Islet precursor cell (in vitro differentiated cells): Measurements from ENCODE around the gene CANT1.
"Not testable (repeated sequence)": the region's sequence is repeated elsewhere in the genome, so short reads cannot be mapped to it uniquely, and the experiment has no call there.

ENCODE experiments used
- DNase-seq: peaks from one replicate; pipeline ENCODE4 v3.0.0-alpha.2; 2018

Gene CANT1

DNA sequence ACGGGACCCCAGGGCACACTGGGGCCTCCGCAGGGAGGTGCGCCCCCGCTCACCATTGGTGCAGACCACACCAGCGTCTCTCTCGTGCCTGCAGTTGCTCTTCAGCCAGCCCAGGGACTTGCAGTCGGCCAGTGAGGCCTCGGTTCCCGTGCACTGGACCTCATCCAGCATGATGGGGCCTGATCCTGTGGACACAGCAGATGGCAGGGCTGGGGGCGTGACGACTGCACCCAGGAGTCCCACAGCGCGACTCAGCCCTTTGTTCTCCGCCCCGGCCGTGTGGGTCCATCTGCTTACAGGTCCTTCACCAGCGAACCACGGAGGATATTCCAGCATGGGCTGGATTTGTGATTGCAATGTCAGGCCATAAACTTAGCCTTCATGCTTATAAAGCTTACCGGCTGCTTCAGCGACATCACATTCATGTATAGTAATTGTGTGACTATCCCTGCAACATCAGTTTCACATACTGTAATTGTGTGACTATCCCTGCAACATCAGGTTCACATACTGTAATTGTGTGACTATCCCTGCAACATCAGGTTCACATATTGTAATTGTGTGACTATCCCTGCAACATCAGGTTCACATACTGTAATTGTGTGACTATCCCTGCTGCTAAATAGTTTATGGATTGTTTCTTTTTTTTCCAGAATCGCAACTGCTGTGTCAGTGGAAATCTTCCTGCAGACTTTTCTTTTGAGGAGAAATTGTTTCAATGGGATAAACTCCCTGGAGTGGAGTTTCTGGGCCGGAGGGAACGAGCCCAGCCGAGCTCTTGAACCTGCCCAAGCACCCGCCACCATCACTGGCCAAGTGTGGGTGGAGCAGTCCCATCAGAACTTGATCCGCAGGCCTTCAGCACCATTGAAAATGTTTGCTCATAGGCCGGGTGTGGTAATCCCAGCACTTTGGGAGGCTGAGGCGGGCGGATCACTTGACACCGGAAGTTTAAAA lies 34.7 kb downstream of the CANT1 start:
- no peak for DNase-seq

DNA sequence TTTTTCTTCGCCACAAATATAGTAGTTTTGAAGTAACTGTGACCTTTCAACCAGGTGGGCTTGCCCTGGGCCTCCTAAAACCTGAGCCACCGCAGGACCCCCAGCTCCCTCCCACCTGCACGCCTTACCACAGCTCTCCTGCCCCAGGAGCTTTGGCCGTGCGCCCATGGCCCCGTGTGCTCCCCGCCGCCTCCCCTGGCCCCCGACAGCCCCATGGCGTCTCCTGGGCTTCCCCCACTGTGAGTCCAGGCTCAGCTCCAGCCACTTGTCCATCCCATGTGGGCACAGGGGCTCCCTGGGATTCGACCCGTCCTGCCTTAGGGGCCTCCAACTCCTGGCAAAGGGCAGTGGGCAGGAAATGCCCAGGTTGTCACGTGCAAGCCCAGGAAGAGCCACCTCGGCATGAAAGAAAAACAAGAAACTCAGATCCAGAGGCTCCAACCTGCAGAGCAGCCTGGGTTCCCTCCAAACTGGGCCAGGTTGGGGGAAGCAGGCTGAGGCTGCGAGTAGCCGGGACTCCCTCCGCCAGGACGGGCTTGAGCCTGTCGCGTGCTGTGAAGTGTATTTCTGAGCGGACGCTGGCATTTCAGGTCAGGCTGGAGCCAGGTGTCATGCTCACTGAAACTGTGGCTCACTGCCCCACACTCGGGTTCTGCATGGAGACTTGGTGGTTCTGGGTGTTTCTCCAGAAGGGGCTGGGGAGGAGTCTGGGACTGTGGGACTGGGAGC lies 35.6 kb downstream of the CANT1 start:
- DNase-seq, result no peak

DNA sequence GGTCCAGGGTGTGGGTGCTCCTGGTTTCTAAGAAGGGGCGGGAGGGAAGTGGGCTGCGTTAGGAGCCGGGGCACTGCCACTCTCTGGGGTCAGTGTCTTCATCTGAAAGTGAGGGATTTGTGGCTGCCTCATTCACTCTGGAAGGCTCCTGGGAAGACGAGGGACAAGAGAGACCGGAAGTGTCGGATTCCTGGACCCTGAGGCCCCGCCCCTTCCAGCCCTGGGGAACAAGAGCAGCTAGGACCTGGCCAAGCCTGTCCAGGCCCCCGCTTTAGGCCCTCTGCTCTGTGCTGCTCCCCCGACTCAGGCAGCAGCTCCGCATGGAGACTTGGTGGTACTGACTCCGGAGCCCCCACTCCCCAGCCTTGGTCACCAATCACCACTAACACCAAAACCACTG lies 36.4 kb downstream of the CANT1 start:
- DNase-seq, result peak; percentile 92

DNA sequence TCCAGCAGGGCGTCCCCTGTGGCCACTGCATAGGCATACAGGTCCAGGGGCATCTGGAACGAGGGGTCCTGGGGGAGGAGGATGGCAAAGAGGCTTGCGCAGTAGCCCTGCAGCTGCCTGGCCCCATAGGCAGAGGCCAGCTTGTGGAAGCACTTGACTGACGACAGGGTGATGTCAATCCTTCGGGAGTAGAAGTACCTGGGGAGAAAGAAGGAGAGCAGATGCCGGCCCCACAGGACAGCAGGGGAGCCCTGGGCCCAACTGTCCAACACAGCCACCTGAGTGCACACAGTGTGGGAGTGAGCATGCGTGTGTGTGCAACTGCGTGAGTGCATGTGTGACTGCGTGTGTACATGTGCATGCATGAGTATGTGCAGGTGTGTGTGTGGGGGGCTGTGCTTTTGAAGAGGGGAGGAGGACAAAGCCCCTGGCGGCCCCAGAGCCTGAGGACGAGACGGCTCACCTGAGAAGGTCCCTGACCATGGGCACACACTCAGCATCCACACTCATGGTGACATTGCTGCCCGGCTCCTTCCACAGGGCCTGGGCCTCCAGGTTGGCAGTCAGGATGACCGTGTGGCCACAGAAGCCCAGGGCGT lies 37.0 kb downstream of the CANT1 start:
- no peak for DNase-seq

DNA sequence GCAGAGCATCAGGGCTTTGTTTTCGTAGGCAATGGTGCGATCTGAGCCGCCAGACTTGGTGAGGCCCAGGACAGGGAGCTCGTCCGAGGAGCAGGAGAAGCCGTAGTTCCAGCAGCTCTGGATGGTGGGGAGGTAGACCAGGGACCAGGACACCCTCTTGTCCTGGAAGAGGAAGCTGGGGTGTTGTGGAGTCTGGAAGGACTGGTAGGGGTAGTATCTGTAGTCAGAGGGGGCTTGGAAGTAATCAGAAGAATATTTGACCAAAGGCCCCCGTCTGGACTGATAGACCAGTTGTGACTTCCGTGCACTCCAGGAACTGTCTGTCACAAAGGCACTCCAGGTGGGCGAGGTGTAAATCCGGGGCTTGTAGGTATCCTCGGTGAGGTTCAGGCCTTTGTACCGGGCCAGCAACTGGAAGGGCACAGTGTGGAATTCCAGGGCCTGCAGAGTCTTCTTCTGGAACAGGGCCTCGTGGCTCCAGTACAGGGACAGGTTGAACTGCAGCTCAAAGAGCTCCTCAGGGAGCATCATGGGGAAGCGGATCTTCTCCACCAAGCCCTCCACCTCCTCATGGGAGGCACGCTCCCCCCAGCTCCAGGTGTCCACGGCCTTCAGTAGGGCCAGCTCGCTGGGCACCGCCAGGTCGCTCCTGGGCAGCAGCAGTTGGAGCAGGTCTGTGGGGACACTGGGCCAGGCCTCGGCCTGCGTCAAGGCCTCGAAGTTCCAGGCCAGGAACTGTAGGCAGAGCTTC lies 37.6 kb downstream of the CANT1 start:
- no peak for DNase-seq

DNA sequence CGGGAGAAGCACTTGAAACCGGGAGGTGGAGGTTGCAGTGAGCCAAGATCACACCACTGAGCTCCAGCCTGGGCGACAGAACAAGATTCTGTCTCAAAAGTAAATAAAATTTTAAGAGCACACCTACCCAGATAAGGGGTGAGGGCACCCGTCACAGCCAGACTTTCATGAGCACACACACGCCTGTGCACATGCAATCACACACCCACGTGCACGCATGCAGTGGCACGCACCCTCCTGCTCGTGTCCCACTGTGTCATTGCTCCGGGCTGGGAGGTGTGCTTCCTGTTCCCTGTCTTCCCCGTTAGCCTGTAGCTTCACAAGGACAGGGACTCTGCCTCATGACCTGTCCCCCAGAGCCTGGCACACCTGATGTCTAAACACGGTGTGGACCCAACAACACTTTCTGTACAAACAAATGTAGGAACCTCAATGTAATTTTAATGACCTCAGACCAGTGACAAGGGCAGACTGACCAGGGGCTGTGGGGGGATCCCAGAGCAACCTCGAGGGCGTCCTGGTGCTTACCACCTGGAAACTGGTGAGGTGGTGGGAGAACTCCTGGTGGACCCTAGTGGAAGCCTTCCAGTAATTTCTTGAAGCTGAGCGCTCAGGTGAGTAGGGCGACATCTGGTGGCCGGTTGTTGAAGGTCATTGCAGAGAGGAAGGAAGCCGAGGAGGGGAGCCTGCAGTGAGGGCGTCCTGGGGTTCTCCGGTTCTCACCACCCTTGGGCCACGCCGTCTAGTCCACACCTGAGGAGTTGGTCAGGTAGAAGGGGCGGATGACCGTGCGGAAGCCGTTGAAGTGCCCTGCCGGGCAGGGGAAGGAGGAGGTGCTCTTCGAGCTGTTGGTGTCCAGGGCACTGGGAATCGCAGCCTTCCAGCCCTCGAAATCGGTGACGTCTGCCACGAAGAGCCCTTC lies 38.5 kb downstream of the CANT1 start:
- peak; percentile 91 for DNase-seq

DNA sequence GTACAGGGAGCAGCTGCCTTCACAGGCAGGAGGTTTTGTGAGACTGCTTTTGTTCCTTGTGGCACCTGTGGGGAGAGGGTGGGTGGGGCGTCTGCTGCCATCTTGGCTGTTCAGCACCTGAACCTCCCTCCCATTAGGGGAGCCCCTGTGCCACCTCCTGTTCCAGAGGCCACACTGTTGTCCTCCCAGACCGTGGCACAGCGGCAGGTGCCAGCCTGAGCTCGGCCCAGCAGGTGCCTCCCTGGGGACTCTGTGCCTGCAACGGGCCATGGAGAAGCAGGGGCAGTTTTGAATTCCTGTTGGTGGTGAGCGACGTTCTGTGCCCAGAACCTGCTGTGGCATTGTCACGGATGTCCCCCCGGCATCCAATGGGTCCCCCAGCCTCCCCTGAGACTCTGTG lies 39.7 kb downstream of the CANT1 start:
- no peak for DNase-seq

DNA sequence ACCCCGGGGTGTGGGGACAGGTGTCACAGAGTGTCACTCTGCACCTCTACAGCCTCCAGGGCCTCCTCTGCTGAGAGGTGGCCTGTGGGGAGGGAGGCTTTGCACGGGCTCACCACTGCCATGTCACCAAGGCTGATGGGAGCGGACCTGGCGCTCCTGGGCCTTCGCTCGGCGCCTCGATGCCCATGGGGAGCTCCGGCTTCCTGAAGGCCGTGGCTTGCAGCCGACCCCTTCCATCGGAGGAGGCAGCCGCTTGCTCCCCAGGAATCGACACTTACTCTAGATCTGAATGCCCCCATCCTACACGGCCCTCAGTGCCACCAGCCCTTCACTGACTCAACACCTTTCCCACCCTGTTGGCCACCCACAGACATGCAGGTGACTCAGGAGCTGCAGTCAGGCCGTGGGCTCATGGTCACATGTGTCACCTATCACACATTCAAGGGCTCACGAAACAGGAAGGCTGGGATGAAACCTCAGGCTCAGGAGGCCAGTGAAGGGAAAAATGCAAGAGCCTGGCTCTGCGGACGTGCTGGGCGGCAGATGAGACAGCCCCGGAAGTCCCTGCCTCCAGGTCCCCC lies 41.7 kb downstream of the CANT1 start:
- peak; percentile 68 for DNase-seq

DNA sequence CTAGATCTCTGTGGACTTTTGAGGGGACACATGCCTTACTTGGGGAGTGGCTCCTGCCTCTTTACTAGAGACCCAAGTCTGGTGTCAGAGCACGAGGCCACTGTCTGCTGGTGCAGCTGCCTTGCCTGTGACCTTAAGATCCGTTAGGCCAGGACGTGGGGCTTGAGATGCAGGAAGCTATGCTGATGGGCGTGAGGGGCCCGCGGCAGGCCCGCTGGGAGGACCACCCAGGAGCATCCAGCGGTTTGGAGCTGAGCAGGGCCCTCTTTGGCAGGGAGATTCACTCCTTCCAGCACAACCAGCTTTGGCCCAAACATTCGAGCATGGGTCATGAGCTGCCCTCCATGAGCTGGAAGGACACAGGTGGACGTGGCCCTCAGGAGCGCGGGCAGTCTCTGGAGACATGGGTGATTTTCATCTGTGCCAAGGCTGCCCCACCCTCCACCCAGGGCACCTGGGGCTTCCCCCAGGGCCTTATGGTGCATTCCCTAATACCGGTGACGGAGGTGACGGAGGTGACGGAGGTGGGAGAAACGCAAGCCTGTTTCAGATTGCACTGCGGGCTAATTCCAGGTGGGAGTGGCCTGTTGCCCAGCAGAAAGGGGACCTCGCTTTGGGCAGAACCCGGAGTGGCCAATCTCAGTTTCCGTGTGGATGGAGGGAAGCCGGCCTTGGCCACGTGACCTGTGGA lies 42.5 kb downstream of the CANT1 start:
- DNase-seq, result no peak

DNA sequence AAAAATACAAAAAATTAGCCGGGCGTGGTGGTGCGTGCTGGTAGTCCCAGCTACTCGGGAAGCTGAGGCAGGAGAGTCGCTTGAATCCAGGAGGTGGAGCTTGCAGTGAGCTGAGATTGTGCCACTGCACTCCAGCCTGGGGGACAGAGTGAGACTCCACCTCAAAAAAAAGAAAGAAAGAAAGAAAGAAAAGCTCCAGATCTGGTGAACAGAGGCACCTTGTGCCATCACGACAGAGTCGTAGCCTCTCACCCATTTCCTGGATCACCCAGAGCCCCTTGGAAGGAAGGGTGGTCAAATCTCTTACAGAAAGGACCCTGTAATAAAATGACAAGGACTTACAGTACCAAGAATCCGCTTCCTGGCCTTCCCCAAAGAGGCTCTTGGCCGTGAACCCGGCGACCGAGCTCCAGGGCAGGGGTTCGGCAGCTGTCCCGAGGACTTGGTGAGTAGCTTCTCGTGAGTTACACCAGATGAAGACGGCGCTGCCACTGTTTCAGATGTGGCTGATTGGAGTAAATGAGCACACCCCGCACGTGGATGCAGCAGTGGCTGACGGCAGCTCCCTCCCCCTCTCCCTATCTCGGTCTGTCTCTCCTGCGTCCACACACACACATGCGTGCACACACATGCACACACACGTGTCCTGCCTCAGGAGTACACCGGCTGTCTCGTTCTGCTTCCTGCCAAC lies 43.3 kb downstream of the CANT1 start:
- peak; percentile 57 for DNase-seq

DNA sequence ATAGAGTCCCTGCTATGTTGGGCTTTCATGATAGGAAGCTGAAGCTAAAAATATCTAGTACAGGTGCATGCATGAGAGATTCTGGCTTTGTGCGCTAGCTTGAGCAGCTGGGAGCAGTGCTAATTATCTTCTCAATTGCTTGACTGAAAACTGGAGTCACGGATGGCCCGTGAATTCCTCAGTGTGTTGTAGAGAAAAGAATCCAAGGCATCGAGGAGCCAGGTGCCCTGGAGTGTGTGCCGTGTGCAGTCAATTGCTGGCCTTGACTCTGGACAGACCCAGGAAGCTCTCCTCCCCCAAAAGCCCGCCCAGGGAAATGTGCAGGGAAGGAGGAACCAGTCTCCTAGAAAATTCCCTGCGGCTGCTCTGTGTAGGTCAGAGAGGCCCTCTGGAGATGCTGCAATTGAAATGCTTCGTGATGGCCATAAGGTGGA lies 44.1 kb downstream of the CANT1 start:
- DNase-seq, result peak; percentile 64

DNA sequence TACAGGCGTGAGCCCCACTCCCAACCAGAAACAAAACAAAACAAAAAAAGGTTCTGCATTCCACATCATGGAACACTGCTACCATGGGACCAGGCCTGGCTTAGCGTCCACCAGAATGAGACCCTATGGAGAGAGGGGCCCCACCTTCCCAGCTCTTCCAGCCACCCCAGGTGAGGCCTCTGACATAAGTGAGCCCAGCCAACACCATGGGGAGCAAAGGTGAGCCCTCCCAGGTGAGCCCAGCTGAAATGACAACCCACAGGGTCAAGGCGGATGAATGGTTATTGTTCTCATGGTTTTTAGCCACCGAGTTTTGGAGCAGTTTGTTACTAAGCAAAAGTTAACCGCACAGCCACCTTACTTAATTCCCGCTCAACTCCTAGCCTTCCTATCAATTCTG lies 46.2 kb downstream of the CANT1 start:
- DNase-seq, result no peak

DNA sequence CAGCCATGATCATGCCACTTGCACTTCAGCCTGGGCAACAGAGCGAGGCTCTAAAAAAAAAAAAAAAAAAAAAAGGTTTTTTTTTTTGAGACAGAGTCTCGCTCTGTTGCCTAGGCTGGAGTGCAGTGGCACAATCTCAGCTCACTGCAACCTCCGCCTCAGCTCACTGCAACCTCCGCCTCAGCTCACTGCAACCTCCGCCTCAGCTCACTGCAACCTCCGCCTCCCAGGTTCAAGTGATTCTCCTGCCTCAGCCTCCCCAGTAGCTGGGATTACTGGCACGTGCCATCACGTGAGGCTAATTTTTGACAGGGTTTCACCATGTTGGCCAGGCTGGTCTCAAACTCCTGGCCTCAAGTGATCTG lies 46.6 kb downstream of the CANT1 start:
- not testable (repeated sequence) for DNase-seq

DNA sequence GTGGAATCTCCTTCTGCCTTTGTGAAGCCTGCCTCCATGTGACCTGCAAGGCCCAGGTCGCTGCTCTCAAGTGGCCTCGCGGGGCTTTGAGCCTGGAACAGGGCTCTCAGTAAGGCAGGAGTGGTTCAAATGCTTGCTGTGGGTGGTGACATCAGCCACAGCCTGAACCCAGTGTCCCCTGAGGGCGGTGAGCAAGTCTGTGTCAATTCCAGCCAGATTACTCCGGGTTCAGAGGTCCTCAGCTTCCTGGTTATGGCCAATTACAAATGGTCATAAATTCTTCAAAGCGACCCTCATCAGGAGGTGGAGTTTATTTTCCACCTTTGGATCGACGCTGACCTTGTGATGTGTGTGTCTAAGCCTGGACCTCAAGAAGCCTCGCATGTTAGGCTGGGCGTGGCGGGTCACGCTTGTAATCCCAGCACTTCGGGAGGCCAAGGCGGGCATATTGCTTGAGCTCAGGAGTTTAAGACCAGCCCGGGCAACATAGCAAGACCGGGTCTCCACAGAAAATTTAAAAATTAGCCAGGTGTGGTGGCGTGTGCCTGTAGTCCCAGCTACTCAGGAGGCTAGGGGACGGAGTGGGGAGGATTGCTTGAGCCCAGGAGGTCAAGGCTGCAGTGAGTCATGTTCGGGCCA lies 47.1 kb downstream of the CANT1 start:
- peak; percentile 99 for DNase-seq

DNA sequence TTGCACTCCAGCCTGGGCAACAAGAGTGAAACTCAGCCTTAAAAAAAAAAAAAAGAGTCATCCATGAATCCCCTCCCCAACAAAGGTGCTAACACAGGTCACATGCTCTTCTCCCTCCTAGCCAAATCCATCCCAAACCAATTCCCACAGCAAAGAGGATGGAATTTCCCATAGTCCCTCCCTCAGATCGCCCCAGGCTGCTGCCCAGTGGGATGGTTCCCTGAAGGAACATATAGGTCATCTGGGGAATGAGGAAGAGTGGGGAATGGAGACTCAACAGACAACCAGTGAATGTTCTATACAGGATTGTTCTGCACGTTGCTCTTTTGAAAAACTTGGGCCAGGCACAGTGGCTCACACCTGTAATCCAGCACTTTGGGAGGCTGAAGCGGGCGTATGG lies 48.0 kb downstream of the CANT1 start:
- DNase-seq, result peak; percentile 76

DNA sequence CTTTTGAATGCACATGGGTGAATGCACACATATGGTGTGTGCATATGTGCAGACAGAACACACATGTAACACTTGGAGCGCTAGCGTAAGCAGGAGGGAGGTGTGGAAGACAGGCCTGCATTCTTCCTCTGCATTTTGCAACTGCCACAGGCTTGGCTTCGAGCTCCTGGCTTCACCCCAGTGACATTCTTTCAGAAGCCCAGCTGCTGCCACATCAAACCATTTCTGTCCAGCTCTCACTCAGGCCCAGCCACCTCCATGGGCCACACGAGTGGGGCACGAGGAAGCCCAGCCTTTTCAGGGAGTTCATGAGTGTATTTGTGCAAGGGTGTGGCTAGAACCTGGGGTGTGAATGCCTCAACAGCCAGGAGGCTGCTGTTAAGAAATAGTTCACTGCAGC lies 48.6 kb downstream of the CANT1 start:
- peak; percentile 81 for DNase-seq

DNA sequence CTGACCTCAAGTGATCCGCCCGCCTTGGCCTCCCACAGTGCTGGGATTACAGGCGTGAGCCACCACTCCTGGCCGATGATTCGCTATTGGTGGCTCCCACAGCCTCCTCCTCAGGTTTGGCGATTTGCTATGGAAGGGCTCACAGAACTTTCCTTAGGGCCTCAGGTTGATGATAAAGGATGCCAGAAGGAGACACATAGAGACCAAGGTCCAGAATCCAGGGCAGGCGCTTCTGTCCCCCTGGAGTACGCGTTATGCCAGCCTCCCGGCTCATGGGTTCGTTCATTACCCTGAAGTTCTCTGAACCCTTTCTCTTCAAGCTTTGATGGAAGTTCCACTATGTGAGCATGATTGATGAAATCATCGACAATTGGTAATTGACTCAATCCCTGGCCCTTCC lies 49.8 kb downstream of the CANT1 start:
- DNase-seq, result no peak

DNA sequence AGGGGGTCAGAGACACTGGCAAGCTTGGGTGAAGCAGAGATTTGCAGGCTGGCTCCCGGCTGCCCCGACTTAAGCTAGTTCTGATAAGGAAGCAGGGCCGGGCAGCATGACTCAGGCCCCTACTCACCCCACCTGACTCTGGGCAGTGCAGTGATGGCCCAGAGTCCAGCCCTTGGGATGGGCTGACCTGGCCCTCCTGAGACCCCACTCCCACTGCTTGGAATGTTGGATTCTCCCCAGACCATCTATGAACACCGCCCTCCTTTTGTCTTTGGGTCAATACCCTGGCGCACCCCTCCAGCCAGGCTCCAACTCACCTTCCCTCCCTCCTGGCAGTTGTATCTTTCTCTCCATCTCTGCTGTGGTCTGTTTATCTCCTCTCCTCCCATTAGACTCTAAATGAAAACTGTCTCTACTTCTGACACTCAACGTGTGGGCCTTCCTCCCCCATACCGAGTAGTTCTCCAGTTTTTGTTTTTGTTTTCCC lies 50.9 kb downstream of the CANT1 start:
- DNase-seq, result peak; percentile 91

DNA sequence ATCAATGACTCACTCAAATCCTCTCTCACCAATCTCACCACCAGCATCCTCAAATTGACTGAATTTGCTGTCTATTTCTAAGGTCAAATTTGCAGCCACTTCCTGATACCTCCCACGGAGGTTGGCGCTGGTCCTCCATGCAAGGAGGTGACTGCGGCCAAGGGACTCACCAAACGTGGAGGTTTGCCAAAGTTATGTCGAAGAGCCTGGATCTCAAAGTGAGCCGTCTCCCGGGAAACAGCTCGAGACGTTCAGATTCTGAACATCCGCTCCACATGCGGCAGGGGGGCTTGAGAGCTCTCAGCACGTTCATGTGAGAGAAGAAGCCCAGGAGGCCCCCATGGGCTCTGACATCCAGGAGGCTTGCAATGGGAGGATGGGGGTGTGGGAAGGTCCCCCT lies 52.4 kb downstream of the CANT1 start:
- no peak for DNase-seq

DNA sequence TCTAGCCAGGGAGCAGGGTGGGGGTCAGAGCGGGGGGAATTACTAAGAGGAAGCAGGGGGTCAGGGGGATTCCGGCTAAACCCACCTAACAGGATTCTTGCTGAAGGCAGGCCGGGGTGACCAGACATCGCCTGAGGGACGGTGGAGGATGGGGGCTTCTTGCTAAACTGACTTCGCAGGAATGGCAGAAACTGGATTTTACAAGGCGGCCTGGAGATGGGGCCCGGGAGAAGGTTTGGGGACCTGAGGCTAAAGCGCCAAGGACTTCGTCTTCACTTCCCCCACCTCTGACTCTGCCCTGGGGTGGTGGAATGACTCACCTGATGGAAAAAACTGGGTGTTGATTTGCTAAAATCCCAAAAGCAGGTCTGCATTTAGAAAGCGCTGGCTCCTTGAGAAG lies 53.3 kb downstream of the CANT1 start:
- peak; percentile 93 for DNase-seq
